ENCODE measurements around the gene VILL.

Gene VILL

GRCh38 chr3:37990527-37990926 lies at the start of gene VILL:
Gene VILL, plus strand, starts transcription at chr3:37990786. Its CDS starts 2,887 bp downstream, at chr3:37993673.
- no peak for DNase-seq

- no peak for DNase-seq
Observed at GRCh38 chr3:37941608-37942508, 48.7 kb upstream of the VILL start.

GRCh38 chr3:37942646-37943045 lies 47.9 kb upstream of the VILL start:
- no peak for DNase-seq

GRCh38 chr3:37943126-37943525 lies 47.5 kb upstream of the VILL start:
- no peak for DNase-seq

- DNase-seq = no peak
Observed at GRCh38 chr3:37943631-37944314, 46.8 kb upstream of the VILL start.

GRCh38 chr3:37944391-37944842 lies 46.2 kb upstream of the VILL start:
- no peak for DNase-seq

- no peak for DNase-seq
Observed at GRCh38 chr3:37945156-37945806, 45.3 kb upstream of the VILL start.

GRCh38 chr3:37945807-37946530 lies 44.6 kb upstream of the VILL start:
- DNase-seq = peak; percentile 31

- DNase-seq = no peak
Observed at GRCh38 chr3:37946531-37946889, 44.1 kb upstream of the VILL start.

GRCh38 chr3:37949866-37950265 lies 40.7 kb upstream of the VILL start:
- DNase-seq = no peak

- DNase-seq = no peak
Observed at GRCh38 chr3:37952564-37952963, 38.0 kb upstream of the VILL start.

GRCh38 chr3:37953226-37953625 lies 37.4 kb upstream of the VILL start:
- DNase-seq = no peak

- no peak for DNase-seq
Observed at GRCh38 chr3:37953707-37954394, 36.7 kb upstream of the VILL start.

GRCh38 chr3:37954881-37955280 lies 35.7 kb upstream of the VILL start:
- no peak for DNase-seq

GRCh38 chr3:37955918-37956707 lies 34.5 kb upstream of the VILL start:
- no peak for DNase-seq

GRCh38 chr3:37956723-37957538 lies 33.7 kb upstream of the VILL start:
- no peak for DNase-seq

GRCh38 chr3:37957539-37957936 lies 33.0 kb upstream of the VILL start:
- no peak for DNase-seq

- DNase-seq = no peak
Observed at GRCh38 chr3:37961622-37962431, 28.8 kb upstream of the VILL start.

- DNase-seq = no peak
Observed at GRCh38 chr3:37963016-37963415, 27.6 kb upstream of the VILL start.

GRCh38 chr3:37963635-37964034 lies 27.0 kb upstream of the VILL start:
- DNase-seq = no peak
